Measurements from ENCODE around the gene SPATA3.

- TF ChIP-seq SP1 (IDR thresholded peaks at IDR 0.05) (no peak), TARDBP (IDR thresholded peaks at IDR 0.05) (no peak), FOXM1 (IDR thresholded peaks at IDR 0.05; ENCODE audit: borderline replicate concordance) (no peak), CTBP1 (IDR thresholded peaks at IDR 0.05; ENCODE audit: borderline replicate concordance) (no peak), ELF4 (IDR thresholded peaks at IDR 0.05) (no peak)
Measured at GRCh38 chr2:231017231-231017598, 21.3 kb downstream of the SPATA3 start.

All from HEK293T (cell line).